Caco-2 (cell line): ENCODE results near the gene PPP1R3E. TPM values are rescaled to one million over a fixed set of nuclear protein-coding genes. Genes with fewer than 3 reads are reported as not detected.

ENCODE experiments used
- BruUV-seq: library from RNA; stranded (reverse); fragments of 400-500 nt; replicated peaks from 2 replicates; lab custom pipeline; 2021; lab: Mats Ljungman, UMichigan
- CTCF ChIA-PET: fragments of 300-600 bp; sonication (Branson Sonifier 250); formaldehyde crosslinking; loops from one replicate; lab custom pipeline; 2022; ENCODE audit warnings: antibody characterized with exemption; lab: Charles Lee
- POLR2A ChIA-PET: fragments of 300-600 bp; sonication (Branson Sonifier 250); formaldehyde crosslinking; loops from one replicate; lab custom pipeline; 2022; ENCODE audit warnings: antibody characterized with exemption; lab: Charles Lee
- DNase-seq, 2 experiments: peaks; one replicate each; pipeline versions ENCODE4 v3.0.0 to v3.0.0-alpha.2; 2020 to 2022
- H3K27me3 ChIP-seq: replicated peaks from 2 replicates; pipeline ENCODE4 v1.6.0; 2011; ENCODE audit warnings: low read length; ENCODE audit not compliant: control insufficient read depth, insufficient read depth
- H3K36me3 ChIP-seq: 2 replicates; pipeline ENCODE4 v1.5.1; 2011; ENCODE audit warnings: low read length; ENCODE audit not compliant: control insufficient read depth, insufficient read depth
- H3K4me1 ChIP-seq: fragments of 250-450 bp; sonication (Bioruptor Pico); 2 replicates; pipeline ENCODE4 v1.5.1; 2020; ENCODE audit warnings: mild to moderate bottlenecking
- H3K4me3 ChIP-seq: 2 replicates; pipeline ENCODE4 v1.5.1; 2011; ENCODE audit warnings: low read depth, mild to moderate bottlenecking, control low read depth, low read length
- H3K9me3 ChIP-seq: fragments of 250-450 bp; sonication (Bioruptor Pico); 2 replicates; pipeline ENCODE4 v1.5.1; 2020; ENCODE audit warnings: mild to moderate bottlenecking, moderate library complexity
- H3K27ac Mint-ChIP-seq: one replicate; pipeline ENCODE4 v1.8.0; 2022; ENCODE audit warnings: mixed read lengths; ENCODE audit not compliant: unreplicated experiment
- H3K27me3 Mint-ChIP-seq: one replicate; pipeline ENCODE4 v1.8.0; 2022; ENCODE audit warnings: mixed read lengths; ENCODE audit not compliant: insufficient read depth, unreplicated experiment
- H3K36me3 Mint-ChIP-seq: one replicate; pipeline ENCODE4 v1.8.0; 2022; ENCODE audit warnings: mild to moderate bottlenecking, mixed read lengths; ENCODE audit not compliant: insufficient read depth, unreplicated experiment
- H3K4me1 Mint-ChIP-seq: one replicate; pipeline ENCODE4 v1.8.0; 2022; ENCODE audit warnings: low read depth, mixed read lengths; ENCODE audit not compliant: unreplicated experiment
- H3K4me3 Mint-ChIP-seq: one replicate; pipeline ENCODE4 v1.8.0; 2022; ENCODE audit warnings: mild to moderate bottlenecking, moderate library complexity, mixed read lengths; ENCODE audit not compliant: unreplicated experiment
- H3K9me3 Mint-ChIP-seq: one replicate; pipeline ENCODE4 v1.8.0; 2022; ENCODE audit warnings: mixed read lengths; ENCODE audit not compliant: unreplicated experiment
- CTCF ChIP-seq, 2 experiments: fragments of 200-600 bp in 1 of 2; IDR thresholded peaks; 1 replicate in 1 of 2; 2 replicates in 1 of 2; pipeline versions ENCODE4 v1.5.1 to v1.8.0; 2011 to 2022; ENCODE audit warnings: antibody characterized with exemption in 1 of 2, control low read depth in 1 of 2, inconsistent platforms in 1 of 2, low read depth in 1 of 2, low read length in 1 of 2, mild to moderate bottlenecking in 1 of 2, moderate library complexity in 1 of 2; ENCODE audit not compliant: insufficient read depth in 1 of 2, severe bottlenecking in 1 of 2, unreplicated experiment in 1 of 2
- intact Hi-C: fragments of 100-400 bp; cut with micrococcal nuclease; formaldehyde crosslinking; loops from one replicate; pipeline ENCODE4 v1.10.0; 2022; ENCODE audit not compliant: unreplicated experiment
- total RNA-seq: library from RNA; stranded (reverse); gene quantifications from 2 replicates; pipeline ENCODE4 v1.2.3, GENCODE V29; 2022

Gene PPP1R3E
- total RNA-seq, 1 experiment from 2014 or later = 5.9 TPM

GRCh38 chr14:23308721-23309445 lies 6.2 kb upstream of the PPP1R3E start:
- Histone ChIP-seq H3K27me3 (no peaks in the 10 kb centered on the region), H3K9me3 (no peaks in the 10 kb centered on the region), H3K4me1 (peaks cover 12% of the 10 kb centered on the region; the same call in 1 of the 2 replicates), H3K36me3 (peaks cover 1% of the 10 kb centered on the region; the same call in 1 of the 2 replicates), H3K4me3 (no peak overlapping the region)
- Mint-ChIP-seq H3K27me3 (no peaks in the 10 kb centered on the region), H3K4me1 (peaks cover 14% of the 10 kb centered on the region), H3K27ac (no peak overlapping the region), H3K9me3 (no peaks in the 10 kb centered on the region), H3K36me3 (peaks cover 11% of the 10 kb centered on the region), H3K4me3 (peak overlapping the region; percentile 52)
- BruUV-seq = no TSS peak
- intact Hi-C loops = no loop called here
- ChIA-PET POLR2A (interaction anchor here (0.5 kb wide), 1 partner anchor 36 kb away, joined by 3 read pairs; no protein-coding TSS in a partner anchor), CTCF (no interaction called here)
- TF ChIP-seq CTCF (IDR thresholded peaks at IDR 0.05; ENCODE audit: insufficient read depth in 1 of 2, low read depth in 1 of 2, low read length in 1 of 2, severe bottlenecking in 1 of 2, unreplicated experiment in 1 of 2) = no peak
- DNase-seq = no peak

GRCh38 chr14:23307687-23308644 lies 5.3 kb upstream of the PPP1R3E start:
- no peak for DNase-seq
- Histone ChIP-seq H3K4me3 (peak overlapping the region; percentile 68), H3K4me1 (peaks cover 15% of the 10 kb centered on the region; the same call in 1 of the 2 replicates), H3K27me3 (no peaks in the 10 kb centered on the region), H3K9me3 (no peaks in the 10 kb centered on the region), H3K36me3 (peaks cover 1% of the 10 kb centered on the region; the same call in 1 of the 2 replicates)
- TF ChIP-seq CTCF (IDR thresholded peaks at IDR 0.05; ENCODE audit: insufficient read depth in 1 of 2, low read depth in 1 of 2, low read length in 1 of 2, severe bottlenecking in 1 of 2, unreplicated experiment in 1 of 2) = no peak
- H3K9me3 Mint-ChIP-seq = no peaks in the 10 kb centered on the region
- H3K27ac Mint-ChIP-seq = peak overlapping the region; percentile 78
- peaks cover 11% of the 10 kb centered on the region for H3K36me3 Mint-ChIP-seq
- peak overlapping the region; percentile 75 for H3K4me3 Mint-ChIP-seq
- no peaks in the 10 kb centered on the region for H3K27me3 Mint-ChIP-seq
- peaks cover 14% of the 10 kb centered on the region for H3K4me1 Mint-ChIP-seq
- intact Hi-C loops = no loop called here
- POLR2A ChIA-PET = interaction anchor here (0.5 to 3.0 kb wide), 2 partner anchors 13 to 35 kb away, joined by 3 to 51 read pairs; partner anchors contain the start of gene PABPN1
- BruUV-seq = no TSS peak
- CTCF ChIA-PET = interaction anchor here (0.8 to 1.4 kb wide), 3 partner anchors 13 to 187 kb away, joined by 4 to 7 read pairs (median 4); partner anchors contain the start of gene HOMEZ

- intact Hi-C loops = no loop called here
- Histone ChIP-seq H3K4me3 (peak overlapping the region; percentile 68), H3K4me1 (peaks cover 15% of the 10 kb centered on the region; the same call in 1 of the 2 replicates), H3K27me3 (no peaks in the 10 kb centered on the region), H3K9me3 (no peaks in the 10 kb centered on the region), H3K36me3 (peaks cover 1% of the 10 kb centered on the region; the same call in 1 of the 2 replicates)
- CTCF ChIA-PET = interaction anchor here (0.7 to 1.4 kb wide), 4 partner anchors 13 to 187 kb away, joined by 3 to 7 read pairs (median 4); partner anchors contain the start of gene HOMEZ
- Mint-ChIP-seq H3K27ac (peak overlapping the region; percentile 78), H3K27me3 (no peaks in the 10 kb centered on the region), H3K36me3 (peaks cover 18% of the 10 kb centered on the region), H3K4me1 (peaks cover 14% of the 10 kb centered on the region), H3K4me3 (peak overlapping the region; percentile 75), H3K9me3 (no peaks in the 10 kb centered on the region)
- TSS peak; percentile 25 for BruUV-seq
- POLR2A ChIA-PET = interaction anchor here (0.6 to 3.0 kb wide), 7 partner anchors 14 to 247 kb away, joined by 6 to 51 read pairs (median 9); partner anchors contain the start of gene PABPN1
- DNase-seq = no peak
- no peak for TF ChIP-seq CTCF (IDR thresholded peaks at IDR 0.05; ENCODE audit: insufficient read depth in 1 of 2, low read depth in 1 of 2, low read length in 1 of 2, severe bottlenecking in 1 of 2, unreplicated experiment in 1 of 2)
Observed at GRCh38 chr14:23307146-23307530, 4.5 kb upstream of the PPP1R3E start.
